OCI-LY1 (cell line): Measurements from ENCODE around the gene CACNB1.

Experiments
- CTCF ChIP-seq: fragments of 200-600 bp; sonication (generic), shearing (Covaris generic); IDR thresholded peaks from 2 replicates; pipeline ENCODE4 v1.5.1; 2017; ENCODE audit warnings: mild to moderate bottlenecking, antibody characterized with exemption, low read length, moderate library complexity, mixed read lengths
- EZH2 ChIP-seq: fragments of 200-600 bp; sonication (generic), shearing (Covaris generic); IDR thresholded peaks from 2 replicates; pipeline ENCODE4 v1.8.0; 2017; ENCODE audit warnings: borderline replicate concordance, mixed run types, mild to moderate bottlenecking, antibody characterized with exemption, low read length, moderate library complexity, mixed read lengths

GRCh38 chr17:39244016-39244599, 46.6 kb upstream of the CACNB1 start:
- TF ChIP-seq CTCF (no peak), EZH2 (no peak)
